Esophagus muscularis mucosa (tissue), 4 donors: ENCODE data around the gene AK5. TPM values are rescaled to one million over a fixed set of nuclear protein-coding genes. Genes with fewer than 3 reads are reported as not detected.

ENCODE experiments used
- DNase-seq: peaks from one replicate; pipeline ENCODE4 v3.0.0-alpha.2; 2017; ENCODE audit errors: extremely low spot score
- H3K27ac ChIP-seq, 4 donors: fragments of 200-600 bp; sonication (generic); replicated peaks in 1 of 4; 1 replicate in 3 of 4; 2 replicates in 1 of 4; pipeline ENCODE4 v1.5.1; 2016 to 2019; ENCODE audit warnings: mild to moderate bottlenecking in 1 of 4
- H3K27me3 ChIP-seq, 4 donors: fragments of 200-600 bp; sonication (generic); one replicate each; pipeline versions ENCODE4 v1.5.1 to v1.6.0; 2016 to 2019
- H3K36me3 ChIP-seq, 4 donors: fragments of 200-600 bp; sonication (generic); one replicate each; pipeline ENCODE4 v1.5.1; 2016 to 2019
- H3K4me1 ChIP-seq, 4 donors: fragments of 200-600 bp; sonication (generic); one replicate each; pipeline ENCODE4 v1.5.1; 2016 to 2019
- H3K4me3 ChIP-seq, 4 donors: fragments of 200-600 bp; sonication (generic); 1 replicate in 2 of 4; 2 replicates in 2 of 4; pipeline ENCODE4 v1.5.1; 2016 to 2019; ENCODE audit warnings: mild to moderate bottlenecking in 4 of 4, moderate library complexity in 1 of 4
- H3K9me3 ChIP-seq, 4 donors: fragments of 200-600 bp; sonication (generic); 1 replicate in 3 of 4; 2 replicates in 1 of 4; pipeline ENCODE4 v1.5.1; 2016 to 2019
- CTCF ChIP-seq, 3 experiments: fragments of 200-600 bp in 2 of 3; fragments of 450-650 bp in 1 of 3; sonication (generic) in 2 of 3; IDR thresholded peaks; one replicate each; pipeline ENCODE4 v1.5.1; 2017 to 2019; ENCODE audit warnings: antibody characterized with exemption in 3 of 3, mild to moderate bottlenecking in 2 of 3, moderate library complexity in 1 of 3
- EP300 ChIP-seq: sonication (generic); formaldehyde crosslinking; IDR thresholded peaks from one replicate; pipeline ENCODE4 v1.6.1; 2017; ENCODE audit warnings: antibody characterized with exemption
- POLR2A ChIP-seq: fragments of 450-650 bp; IDR thresholded peaks from one replicate; pipeline ENCODE4 v1.6.1; 2017; ENCODE audit warnings: antibody characterized with exemption, moderate library complexity, mild to moderate bottlenecking, low read depth
- POLR2AphosphoS5 ChIP-seq, 2 donors: sonication (generic); formaldehyde crosslinking; IDR thresholded peaks; one replicate each; pipeline ENCODE4 v1.6.1; 2017; ENCODE audit warnings: antibody characterized with exemption in 2 of 2
- WGBS: methylation state at CpG from one replicate; pipeline ENCODE4 v1.1.5; 2018; 5-methylcytosine and 5-hydroxymethylcytosine counted together
- intact Hi-C: fragments of 100-400 bp; cut with DNase I; formaldehyde crosslinking; loops from one replicate; pipeline ENCODE4 v1.15.1; 2023
- total RNA-seq, 4 donors: library from RNA; depleted of rRNA; stranded (reverse); fragments of >200 nt; gene quantifications; one replicate each; pipeline versions ENCODE4 v1.1.0 to v1.2.1, GENCODE V29; 2016

The AK5 gene
- total RNA-seq, 4 donors from 2014 or later, result 0.97 to 2.5 (median 2.0) TPM

- Histone ChIP-seq H3K27ac (no peak overlapping the region), H3K4me3 (no peak overlapping the region), H3K27me3 (no peaks in the 10 kb centered on the region), H3K9me3 (no peaks in the 10 kb centered on the region), H3K4me1 (peaks cover 0 to 6% (median 0%) of the 10 kb centered on the region in 4 donors), H3K36me3 (peaks cover 9 to 54% (median 20%) of the 10 kb centered on the region in 4 donors)
- intact Hi-C loops, result no loop called here
- no peak for TF ChIP-seq CTCF (IDR thresholded peaks at IDR 0.05)
- no peak for TF ChIP-seq EP300
- no peak for TF ChIP-seq POLR2AphosphoS5 (IDR thresholded peaks at IDR 0.05)
- TF ChIP-seq POLR2A, result no peak
- DNase-seq, result no peak
- 99% methylated on average over 5 of the region's 5 CpGs for WGBS
Measured at GRCh38 chr1:77560741-77561140, 278.9 kb downstream of the AK5 start.

DNA sequence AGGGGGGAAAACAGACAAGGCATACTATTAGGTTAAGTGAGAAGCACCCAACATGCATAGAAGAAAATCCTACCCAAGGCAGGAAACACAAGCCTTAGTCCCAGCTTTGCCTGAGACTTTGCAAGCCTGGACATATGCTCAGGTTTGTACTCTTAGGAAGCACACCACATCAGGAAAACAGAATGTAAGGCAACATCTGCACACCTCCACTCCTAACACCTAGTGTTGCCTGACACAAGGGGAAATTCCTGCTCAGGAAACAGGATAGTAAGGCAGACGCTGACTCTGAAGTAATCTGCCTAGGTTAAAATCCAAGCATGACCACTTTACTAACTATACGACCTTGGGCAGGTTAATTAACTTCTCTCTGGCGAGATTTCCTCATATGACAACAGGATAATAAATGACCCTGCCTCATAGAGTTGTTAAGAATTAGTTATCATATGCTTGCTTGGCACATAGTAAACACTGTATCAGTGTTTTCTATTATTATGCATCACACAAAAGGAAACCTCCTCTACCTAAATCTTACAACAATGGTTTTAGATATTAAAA, 280.9 kb downstream of the AK5 start:
- no peaks in the 10 kb centered on the region for H3K9me3 ChIP-seq
- 81% methylated on average over 3 of the region's 3 CpGs for WGBS
- TF ChIP-seq POLR2A (no peak), EP300 (no peak)
- H3K36me3 ChIP-seq, result peaks cover 23 to 74% (median 39%) of the 10 kb centered on the region in 4 donors
- no peaks in the 10 kb centered on the region for H3K27me3 ChIP-seq
- peaks cover 0 to 6% (median 0%) of the 10 kb centered on the region in 4 donors for H3K4me1 ChIP-seq
- no peak overlapping the region for H3K27ac ChIP-seq
- DNase-seq, result no peak
- intact Hi-C loops, result no loop called here
- H3K4me3 ChIP-seq, result no peak overlapping the region

- no peak overlapping the region for H3K27ac ChIP-seq
- DNase-seq, result no peak
- intact Hi-C loops, result no loop called here
- H3K9me3 ChIP-seq, result no peaks in the 10 kb centered on the region
- WGBS, result 93% methylated on average over 4 of the region's 4 CpGs
- TF ChIP-seq EP300 (no peak), POLR2A (no peak), POLR2AphosphoS5 (IDR thresholded peaks at IDR 0.05) (no peak), CTCF (IDR thresholded peaks at IDR 0.05) (no peak)
- peaks cover 0 to 6% (median 0%) of the 10 kb centered on the region in 4 donors for H3K4me1 ChIP-seq
- H3K4me3 ChIP-seq, result no peak overlapping the region
- H3K27me3 ChIP-seq, result no peaks in the 10 kb centered on the region
- H3K36me3 ChIP-seq, result peaks cover 34 to 83% (median 48%) of the 10 kb centered on the region in 4 donors
Measured at GRCh38 chr1:77565321-77565720, 283.5 kb downstream of the AK5 start.

GRCh38 chr1:77571642-77572041, 289.8 kb downstream of the AK5 start:
- Histone ChIP-seq H3K27me3 (no peaks in the 10 kb centered on the region), H3K4me3 (no peak overlapping the region), H3K27ac (no peak overlapping the region), H3K9me3 (no peaks in the 10 kb centered on the region), H3K36me3 (peaks cover 25 to 90% (median 61%) of the 10 kb centered on the region in 4 donors), H3K4me1 (no peaks in the 10 kb centered on the region)
- no peak for TF ChIP-seq POLR2AphosphoS5 (IDR thresholded peaks at IDR 0.05)
- TF ChIP-seq POLR2A, result no peak
- no peak for TF ChIP-seq EP300
- TF ChIP-seq CTCF (IDR thresholded peaks at IDR 0.05), result no peak
- 95% methylated on average over 3 of the region's 3 CpGs for WGBS
- DNase-seq, result no peak
- intact Hi-C loops, result no loop called here

DNA sequence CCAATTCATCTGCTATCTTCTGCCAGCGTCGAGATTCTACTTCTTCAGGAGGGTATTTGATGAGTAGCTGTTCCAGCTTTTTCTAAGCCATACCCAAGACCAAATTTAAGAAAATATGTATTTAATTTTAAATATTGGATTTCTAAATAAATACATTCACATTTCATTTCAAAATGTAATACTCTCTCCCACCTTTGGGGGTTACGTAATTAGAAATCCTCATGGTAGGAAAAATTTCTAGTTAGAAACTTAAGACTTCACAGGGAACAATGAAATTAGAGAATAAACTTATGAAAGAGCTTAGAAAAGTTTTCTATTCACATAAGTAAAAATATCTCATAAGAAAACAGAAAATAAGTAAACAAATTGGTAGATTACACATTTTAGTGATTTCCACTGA, 297.7 kb downstream of the AK5 start:
- no peak overlapping the region for H3K27ac ChIP-seq
- no peak overlapping the region for H3K4me3 ChIP-seq
- over 99% methylated on average over 3 of the region's 3 CpGs for WGBS
- H3K27me3 ChIP-seq, result no peaks in the 10 kb centered on the region
- TF ChIP-seq EP300 (no peak), POLR2A (no peak), CTCF (IDR thresholded peaks at IDR 0.05) (no peak), POLR2AphosphoS5 (IDR thresholded peaks at IDR 0.05) (no peak)
- H3K4me1 ChIP-seq, result no peaks in the 10 kb centered on the region
- H3K36me3 ChIP-seq, result peaks cover 26 to 86% (median 55%) of the 10 kb centered on the region in 4 donors
- intact Hi-C loops, result no loop called here
- no peaks in the 10 kb centered on the region for H3K9me3 ChIP-seq
- DNase-seq, result no peak
